Activated T-cell treated with anti-CD3 and anti-CD28 coated beads for 24 hours (primary cell): ENCODE results near the gene PLCH1.

Experiments used
- DNase-seq: peaks from one replicate; pipeline ENCODE4 v3.0.0-alpha.2; 2020; ENCODE audit warnings: low read depth

PLCH1 gene

DNA sequence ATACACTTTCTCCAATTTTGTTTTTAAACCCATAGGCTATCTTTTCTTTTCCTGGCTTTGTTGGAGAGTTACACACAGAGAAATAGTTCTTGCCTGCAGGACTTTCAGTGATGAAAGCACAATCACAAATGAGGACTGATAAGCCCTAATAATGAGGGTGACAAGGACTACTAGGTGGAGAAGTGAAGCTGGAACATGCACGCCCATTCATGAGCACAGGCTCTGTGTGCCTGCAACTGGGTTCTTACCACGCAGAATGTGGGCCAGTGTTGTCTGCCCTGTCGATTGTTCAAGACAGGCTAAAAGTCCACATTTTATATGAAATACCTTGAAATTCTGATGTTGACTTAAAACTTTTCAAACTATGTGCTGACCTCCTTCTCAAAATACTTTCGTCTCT is 289.1 kb downstream of the PLCH1 start:
- no peak for DNase-seq

DNA sequence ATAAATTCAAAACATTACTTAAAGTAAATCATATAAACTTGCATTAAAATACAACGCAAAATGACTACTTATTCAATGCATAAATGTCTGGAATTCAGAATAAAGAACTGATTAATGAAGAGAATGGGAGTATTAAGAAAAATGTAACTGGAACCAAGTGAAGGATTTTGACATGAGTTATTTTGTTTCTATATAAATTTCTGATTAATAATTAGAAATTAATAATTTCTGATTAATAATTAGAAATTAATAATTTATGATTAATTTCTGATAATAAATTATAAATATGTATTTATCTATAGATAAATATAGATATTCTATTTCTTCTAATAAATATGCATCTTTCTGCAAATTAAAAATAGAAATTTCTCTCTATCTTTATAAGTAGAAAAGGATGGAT is 291.4 kb downstream of the PLCH1 start:
- no peak for DNase-seq

DNA sequence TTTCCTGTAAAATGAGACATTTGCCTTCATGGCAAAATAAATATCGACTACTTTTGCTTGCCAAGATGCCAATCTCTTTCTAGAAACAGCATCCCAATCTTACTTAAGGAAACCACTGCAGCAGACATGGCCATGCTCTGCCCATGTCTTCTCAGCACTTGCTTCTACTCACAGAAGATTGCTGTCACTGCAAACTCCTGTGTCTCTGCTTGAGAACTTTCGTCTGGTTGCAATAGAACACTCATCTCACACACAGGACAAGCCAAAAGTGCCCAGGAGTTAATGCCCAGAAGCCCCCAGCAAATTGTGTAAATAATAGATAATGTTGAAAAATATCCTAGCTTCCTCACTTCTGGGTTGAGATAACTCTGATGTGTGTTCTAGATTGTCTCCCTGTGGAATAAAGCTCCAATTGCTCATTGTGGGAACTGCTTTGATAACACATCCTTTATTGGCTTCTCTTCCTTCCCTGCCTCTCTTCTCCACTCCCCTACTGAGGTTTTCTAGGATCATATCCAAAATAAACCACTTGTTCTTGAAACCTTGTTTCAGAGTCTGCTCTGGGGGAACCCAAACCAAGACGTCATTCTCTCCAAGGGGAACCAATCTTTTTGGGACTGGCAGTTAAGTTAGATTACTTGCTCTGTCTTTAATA is 295.1 kb downstream of the PLCH1 start:
- DNase-seq: no peak

DNA sequence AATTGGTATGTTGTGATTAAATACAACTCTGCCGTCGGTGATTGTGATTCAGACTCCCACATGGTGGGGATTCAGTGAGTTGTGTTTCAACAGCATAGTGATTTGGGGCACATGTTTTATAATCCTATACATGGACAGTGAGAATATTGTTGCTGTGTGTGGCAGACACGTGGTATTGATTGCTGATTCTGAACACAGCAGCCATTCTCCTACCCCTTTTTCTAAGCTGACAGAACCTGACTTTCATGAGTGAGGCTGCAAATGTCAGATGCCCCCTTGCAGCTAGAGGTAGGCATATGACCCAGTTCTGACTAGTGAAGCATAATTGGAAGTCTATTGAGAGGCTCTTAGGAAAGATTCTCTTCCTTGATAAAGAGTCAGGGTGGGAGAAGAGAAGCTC is 296.3 kb downstream of the PLCH1 start:
- no peak for DNase-seq

DNA sequence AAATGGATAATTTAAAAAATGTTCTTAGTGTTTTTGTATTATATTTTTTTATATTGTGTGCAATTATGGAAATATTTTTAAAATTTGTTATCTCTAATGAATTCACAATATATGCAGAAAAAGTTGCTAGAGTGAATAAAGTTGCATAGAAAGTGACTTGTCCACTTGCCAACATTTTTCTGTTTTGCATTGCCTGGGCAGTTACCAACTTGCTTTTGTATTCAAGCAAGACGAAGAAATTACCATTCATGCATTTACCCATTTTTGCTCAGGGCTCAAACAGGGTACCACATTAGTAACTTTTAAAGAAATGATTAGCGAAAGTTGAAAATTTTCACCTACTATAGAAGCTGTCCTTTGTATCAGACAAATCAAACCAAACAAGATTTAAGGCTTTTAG is 298.5 kb downstream of the PLCH1 start:
- DNase-seq: no peak

DNA sequence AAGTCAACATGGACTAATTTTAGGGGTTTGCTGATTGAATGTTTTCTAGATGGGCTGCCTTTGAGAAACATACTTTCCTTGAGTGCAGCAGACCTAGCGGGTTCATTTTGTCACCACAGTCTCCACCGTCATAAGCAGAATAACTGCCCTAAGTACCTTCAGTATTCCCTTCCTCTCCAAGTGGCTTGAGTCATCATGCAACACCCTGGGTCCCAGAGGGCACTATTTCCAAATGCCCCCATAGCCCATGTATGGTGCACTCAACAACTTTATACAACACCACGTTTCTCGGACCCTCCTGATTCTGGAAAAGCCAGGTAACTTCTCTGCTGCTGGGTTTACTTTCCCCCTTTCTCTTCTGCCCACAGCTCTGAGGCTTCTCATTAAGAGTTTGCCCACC is 300.1 kb downstream of the PLCH1 start:
- DNase-seq: no peak

DNA sequence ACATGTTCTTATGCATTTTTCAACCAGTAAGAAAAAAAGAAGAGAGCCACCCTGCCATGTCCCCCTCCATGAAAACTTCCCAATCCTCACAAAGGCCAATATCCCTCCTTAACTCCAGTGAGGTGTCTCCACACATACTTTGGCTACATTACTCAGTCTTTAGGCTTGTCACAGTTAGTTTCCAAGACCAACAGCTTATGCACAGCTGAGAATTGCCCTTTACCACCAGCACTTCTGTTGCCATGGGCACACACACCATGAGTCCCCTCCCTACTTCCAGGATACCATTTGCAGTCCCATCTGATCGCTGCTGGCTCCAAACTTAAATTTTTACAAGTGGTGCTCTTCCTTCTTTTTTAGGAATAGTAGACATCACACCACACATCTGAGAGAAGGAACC is 301.1 kb downstream of the PLCH1 start:
- no peak for DNase-seq

DNA sequence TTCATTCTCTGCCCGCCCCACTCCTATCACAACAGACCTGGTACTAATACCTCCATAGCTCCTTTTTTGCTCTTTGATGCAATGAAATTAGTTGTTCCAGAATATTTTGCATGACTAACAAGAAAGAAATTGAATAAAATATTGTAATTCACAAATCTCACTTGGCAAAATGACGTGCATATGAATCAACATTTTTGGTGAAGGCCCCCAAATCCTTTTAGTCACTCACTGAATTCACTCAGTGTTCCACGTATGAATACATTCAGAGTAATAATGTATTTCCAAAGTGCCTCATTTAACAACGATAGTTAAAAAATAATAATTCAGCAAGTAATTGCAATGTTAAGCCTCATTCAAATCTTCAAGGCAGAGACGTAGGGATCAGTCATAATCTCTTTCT is 302.8 kb downstream of the PLCH1 start:
- DNase-seq: no peak

DNA sequence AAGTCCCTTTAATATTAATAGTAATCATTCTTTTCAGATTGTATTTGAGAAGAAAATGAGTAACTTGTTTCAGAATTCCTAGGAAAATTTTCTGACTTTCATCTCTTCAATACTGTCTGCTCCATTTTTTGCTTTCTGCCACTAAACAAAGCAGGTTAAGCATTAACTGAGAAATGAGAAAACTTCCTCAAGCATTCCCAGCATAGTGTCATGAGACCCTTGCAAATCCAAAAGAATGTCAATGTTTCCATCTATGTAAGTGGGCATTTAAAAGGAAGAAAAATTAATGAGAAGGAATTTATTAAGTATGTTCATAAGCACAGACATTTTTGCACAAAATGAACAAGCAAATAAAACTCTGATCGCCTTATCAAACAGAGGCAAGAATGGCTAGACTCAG is 303.4 kb downstream of the PLCH1 start:
- no peak for DNase-seq

DNA sequence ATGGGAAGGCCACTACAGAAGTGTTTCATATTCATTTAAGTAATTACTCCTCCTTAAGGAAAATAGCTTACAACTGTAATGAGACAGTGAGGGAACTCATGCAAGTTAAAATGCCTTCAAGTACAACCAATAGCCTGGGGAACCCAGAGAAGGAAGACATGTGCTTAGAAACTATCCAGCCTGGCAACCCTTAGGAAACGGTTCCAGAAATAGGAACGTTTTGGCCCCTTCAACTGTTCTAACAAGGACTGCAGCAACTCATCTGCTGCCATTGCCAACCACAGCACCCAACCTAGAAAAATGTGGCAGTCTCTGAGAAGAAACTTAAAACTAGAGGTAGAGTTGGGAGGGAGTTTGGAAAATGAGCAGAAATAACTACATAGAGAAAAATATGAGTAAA is 303.8 kb downstream of the PLCH1 start:
- no peak for DNase-seq

DNA sequence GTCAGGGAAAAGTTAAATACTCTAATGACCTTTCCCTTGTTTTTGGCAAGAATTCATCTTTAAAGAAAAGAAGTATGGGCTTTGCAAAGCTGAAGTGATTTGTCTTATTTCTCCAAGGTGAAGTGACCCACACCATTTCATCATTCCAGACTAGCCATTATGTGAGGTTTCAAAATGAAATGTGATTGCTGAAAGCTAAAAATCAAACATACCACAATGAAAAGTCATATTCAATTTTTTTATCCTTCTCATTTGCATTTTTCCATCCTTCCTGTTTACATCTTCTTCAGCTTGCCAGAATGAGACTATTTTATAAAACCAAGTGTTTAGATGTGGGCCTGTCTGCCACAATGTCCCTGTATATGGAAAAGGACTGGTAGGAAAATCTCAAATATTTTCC is 309.1 kb downstream of the PLCH1 start:
- no peak for DNase-seq

DNA sequence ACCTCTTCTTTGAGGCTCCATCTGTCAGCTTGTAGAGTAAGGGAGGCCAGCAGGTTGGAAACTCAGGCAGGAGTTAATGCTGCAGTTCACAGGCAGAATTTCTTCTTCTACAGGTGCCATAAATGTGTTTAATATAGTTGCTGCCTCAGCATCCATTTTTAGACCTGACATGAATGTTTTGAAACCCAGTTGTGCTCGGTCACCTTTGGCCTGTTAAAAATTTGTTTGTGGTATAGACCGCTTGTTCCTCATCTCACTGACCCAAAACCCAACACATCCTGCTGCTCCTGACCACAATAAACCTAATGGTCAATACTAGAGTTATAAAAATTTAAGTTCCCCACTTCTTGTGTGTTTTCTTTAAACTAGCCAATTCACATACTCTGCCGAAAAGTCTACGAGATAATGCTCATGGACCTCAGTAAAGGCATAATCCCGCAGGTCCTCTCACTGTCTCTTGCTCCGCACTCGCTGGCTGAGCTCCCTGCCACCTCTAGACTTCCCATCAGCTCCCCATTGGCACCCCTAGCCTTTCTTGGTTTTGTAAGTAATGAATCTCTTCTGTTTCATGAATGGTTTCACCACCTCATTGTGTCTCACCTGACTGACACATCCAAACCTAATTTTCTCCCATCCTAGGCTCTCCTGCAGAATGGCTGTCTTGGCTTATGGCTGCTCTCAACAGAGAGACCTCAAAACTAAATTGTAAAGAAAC is 312.9 kb downstream of the PLCH1 start:
- DNase-seq: no peak

DNA sequence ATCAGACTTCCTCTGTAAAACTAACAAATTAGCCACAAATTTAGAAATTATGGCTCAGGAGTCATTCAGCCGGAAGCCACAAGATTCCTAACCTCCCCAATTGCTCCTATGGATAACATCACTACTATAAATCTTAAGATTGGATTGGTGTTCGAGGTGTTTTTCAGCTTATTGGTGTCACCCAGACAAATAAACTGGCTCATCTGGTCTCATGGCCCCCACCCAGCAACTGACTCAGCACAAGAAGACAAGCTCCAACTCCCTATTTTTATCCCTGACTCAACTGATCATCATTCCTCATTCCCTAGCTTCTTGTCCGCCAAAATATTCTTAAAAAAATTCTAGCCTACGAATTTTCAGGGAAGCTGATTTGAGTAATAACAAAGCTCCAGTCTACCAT is 316.3 kb downstream of the PLCH1 start:
- no peak for DNase-seq

DNA sequence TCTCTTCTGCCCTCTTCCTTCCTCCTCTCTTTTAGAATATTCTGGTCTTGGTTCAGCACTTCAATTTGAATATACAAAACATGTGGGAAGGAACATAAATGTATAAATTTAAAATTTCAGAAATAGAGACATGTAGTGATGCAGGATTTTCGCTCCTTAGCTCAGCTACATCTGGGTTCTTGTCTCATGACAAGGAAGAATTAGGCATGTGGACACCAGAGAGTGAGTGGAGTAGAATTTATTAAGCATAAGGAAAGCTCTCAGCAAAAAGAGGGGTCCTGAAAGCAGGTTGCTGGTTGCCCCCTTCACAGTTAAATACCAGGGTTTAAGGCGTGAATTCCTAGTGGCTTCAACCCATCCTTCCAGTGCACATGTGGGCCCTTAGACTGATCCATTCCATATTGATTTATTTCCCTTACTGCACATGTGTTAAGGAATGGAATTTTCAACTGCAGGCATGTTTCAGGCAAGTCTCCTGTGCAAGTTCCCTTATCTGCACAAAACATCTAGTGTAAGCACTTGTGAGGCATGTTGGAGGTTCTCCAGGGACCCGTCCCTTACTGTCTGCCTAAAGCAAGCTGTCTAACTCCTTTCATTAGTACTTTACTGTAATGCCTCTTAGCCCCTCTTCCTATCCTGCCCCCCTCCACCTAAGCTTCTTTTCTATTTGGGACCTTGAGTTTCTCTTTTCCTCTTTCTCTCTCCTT is 318.2 kb downstream of the PLCH1 start:
- DNase-seq: no peak

DNA sequence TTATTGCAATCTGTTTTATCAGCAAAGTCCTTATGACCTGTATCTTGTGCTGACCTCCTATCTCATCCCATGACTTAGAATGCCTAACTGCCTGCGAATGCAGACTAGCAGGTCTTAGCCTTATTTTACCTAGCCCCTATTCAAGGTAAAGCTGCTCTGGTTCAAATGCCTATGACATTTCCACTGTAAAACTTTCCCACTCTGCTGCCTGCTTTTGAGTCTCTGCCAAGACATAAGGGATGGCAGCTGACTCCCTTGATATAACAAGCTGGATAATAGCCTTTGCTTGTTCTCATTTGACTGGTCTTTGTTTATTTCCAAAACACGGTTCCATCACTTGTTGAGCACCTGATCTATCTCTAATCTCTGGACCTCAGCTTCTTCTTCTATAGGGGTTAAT is 319.5 kb downstream of the PLCH1 start:
- no peak for DNase-seq

DNA sequence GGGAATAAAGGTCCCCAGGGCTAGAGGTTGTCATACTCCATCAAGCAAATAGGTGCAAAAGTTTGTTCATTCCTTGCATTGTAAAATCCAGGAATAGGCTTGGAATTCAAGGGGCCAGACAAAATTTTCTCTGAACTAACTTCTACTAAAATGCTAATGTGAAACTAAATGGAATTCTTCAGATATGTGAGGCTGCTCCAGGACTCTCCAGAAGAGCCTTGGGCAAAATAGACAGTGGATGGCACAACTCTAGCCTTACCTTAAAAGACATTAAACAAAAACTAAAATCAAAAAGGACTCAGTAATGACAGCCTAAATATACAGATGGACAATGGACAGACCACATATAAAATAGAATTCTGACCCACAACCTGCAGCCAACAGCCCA is 320.6 kb downstream of the PLCH1 start:
- no peak for DNase-seq

DNA sequence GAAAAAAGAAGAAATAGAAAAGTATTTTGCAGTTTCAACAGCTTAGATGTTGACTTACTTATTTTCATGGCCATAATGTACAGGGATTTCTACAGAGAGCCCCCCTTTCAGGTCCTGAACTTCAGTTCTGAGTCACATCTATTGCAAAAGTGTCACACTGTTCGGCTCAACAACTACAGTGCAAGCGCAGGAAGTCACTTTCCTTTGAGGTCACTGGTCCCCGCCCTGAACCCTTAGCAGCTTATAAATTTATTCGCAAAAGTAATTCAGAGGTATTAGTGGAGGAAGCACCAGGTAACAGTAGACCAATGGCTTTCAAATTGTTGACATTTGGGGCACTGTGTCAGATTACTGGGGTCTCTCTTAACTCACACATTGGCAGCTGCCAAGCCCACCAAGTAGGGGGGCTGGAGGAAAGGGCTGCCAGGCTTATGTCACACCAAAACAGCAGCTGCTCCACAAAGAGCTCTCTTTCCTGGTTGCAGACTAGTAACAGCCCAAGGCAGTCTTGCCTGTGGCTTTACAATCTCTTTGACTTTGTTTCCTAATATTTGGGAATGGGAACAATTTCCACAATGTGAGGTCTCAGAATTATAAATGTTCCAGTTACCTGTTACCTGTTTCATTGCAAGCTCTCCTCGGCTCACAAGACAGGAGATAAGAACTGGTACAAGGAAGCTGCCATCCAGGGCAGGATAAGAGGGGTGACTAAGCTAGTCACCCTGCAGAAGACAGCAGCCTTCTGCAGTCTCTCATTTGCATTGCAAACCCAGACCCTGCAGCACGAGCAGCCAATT is 321.1 kb downstream of the PLCH1 start:
- no peak for DNase-seq

DNA sequence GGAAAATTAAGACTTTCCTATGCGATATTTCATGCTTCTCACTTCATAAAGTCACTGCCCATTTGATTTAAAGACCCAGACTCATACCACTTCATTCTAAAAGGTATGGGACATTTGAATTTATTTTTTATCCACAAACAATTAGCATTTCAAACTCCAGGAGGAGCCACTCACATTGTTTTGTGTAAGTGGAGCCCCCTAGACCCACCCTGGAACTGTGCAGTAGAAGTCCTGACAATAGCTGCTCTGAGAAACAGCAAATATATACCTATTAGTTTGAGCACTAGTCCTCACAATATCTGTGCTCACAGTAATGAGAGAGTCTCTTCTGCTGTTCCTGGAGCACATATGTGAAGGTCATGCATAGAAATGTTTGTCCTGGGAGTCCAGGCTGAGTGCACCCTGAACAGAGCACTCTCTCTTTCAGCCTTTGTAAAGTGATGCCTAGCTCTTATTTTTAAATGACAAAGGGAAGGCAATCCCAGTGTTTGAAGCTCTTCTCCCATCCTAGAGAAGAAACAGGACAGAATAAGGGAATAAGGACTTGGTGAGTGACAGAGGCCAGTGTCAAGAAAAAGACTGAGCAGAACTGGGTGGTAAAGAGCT is 323.9 kb downstream of the PLCH1 start:
- no peak for DNase-seq

DNA sequence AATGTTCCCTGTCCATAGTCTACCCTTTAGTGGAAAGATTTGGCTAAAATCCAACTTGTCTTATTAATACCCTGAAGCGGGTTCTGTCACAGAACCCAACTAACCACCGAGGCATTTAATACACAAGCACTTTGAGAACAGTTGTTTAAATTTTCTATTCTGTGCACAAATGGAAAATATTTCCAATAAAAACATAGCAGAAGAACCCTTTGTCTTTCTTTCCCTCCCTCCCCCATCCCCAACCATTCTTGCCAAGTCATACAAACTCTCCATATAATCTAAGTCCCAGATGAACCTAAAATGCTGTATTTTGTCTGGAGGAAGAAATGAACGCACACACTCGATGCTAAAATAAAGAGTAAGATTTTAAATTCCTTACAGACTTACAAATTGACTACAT is 324.5 kb downstream of the PLCH1 start:
- DNase-seq: no peak

DNA sequence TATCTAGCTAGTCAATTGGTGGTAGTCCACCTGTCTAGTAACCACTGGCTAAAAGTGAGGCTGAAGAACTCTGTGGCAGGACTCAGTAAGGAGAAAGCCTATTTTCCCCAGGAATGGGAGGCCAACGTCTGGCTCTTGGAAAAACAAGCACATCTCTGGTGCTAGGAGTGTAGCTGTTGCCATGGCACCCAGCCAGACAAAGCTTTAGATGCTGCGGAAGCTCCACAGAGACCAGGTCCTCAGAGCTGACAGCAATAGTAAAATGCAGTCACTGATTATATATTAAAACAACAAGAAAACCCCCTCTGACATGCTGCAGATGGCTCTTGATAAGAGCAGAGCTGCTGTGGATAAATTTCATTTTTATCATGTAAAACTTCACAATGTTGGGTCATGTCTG is 326.5 kb downstream of the PLCH1 start:
- DNase-seq: no peak

DNA sequence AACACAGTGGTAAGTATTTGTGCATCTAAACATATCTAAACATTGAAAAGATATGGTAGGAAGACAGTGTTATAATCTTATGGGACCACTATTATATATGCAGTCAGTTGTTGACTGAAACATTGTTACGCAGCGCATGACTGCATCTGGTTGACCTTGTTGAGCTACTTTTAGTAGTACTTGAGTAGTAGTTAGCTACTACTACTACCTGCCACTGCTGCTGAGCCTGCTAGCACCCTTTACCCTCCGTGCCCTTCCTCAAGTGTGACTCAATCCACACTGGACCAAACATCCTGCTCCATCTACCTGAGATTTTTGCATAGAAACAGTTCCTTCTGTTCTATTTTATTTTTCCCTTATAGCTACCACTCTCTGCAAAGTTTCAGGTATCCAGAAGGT is 327.8 kb downstream of the PLCH1 start:
- no peak for DNase-seq

DNA sequence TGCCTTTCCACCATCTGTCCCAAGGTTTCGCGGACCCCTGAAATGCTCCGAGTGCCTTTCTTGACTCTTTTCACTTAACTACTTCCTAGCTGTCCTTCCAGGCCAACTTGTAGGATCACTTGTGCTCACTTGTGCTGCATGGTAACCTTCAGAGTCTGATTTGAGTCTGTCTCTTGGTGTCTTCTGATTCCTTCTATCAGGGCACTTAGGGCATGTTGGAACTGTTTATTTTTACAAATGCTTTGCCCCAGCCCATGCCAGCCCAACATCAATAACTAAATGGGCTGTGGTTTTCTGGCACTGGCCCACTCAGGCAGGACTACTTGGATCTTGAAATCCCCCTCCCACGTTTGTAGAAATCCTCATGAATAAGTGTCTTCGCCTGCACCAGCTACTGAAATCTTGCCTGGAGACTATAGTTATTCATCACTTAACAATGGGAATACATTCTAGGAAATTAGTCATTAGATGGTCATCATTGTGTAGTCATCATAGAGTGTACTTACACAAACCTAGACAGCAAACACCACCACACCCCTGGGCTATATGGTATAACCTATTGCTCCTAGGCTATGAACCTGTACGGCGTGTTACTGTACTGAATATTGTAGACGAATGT is 328.3 kb downstream of the PLCH1 start:
- no peak for DNase-seq
